Panc1 (cell line): ENCODE results near the gene KIDINS220.

Experiments used
- CTCF ChIP-seq: fragments of 450-650 bp; IDR thresholded peaks from 2 replicates; pipeline ENCODE4 v1.5.1; 2017; ENCODE audit warnings: mild to moderate bottlenecking
- POLR2AphosphoS5 ChIP-seq: IDR thresholded peaks from 2 replicates; pipeline ENCODE4 v1.6.1; 2012; ENCODE audit warnings: mild to moderate bottlenecking, low read depth, low read length, moderate library complexity
- SIN3A ChIP-seq: IDR thresholded peaks from 2 replicates; pipeline ENCODE4 v1.6.1; 2012; ENCODE audit warnings: low read depth, mild to moderate bottlenecking, low read length, moderate library complexity, borderline replicate concordance; ENCODE audit not compliant: insufficient read depth

- TF ChIP-seq CTCF (no peak), POLR2AphosphoS5 (no peak), SIN3A (no peak)
Measured at GRCh38 chr2:8858910-8859309, 21.5 kb upstream of the KIDINS220 start.
